Liver (tissue), 9 donors: ENCODE results near the gene MGAT5. TPM values are rescaled to one million over a fixed set of nuclear protein-coding genes. Genes with fewer than 3 reads are reported as not detected.

Experiments used
- DNase-seq: peaks from one replicate; pipeline ENCODE4 v3.0.0-alpha.2; 2017; ENCODE audit warnings: low spot score
- H3K27ac ChIP-seq, 2 donors: one replicate each; pipeline ENCODE4 v1.7.0; 2013; ENCODE audit warnings: inconsistent platforms in 2 of 2, low read length in 2 of 2, control low read depth in 1 of 2, low read depth in 1 of 2, mild to moderate bottlenecking in 1 of 2
- H3K27me3 ChIP-seq, 4 donors: one replicate each; pipeline versions ENCODE4 v1.6.1 to v1.7.0; 2013; ENCODE audit warnings: low read length in 3 of 4, inconsistent platforms in 1 of 4, mild to moderate bottlenecking in 1 of 4, moderate library complexity in 1 of 4; ENCODE audit not compliant: control insufficient read depth in 4 of 4, insufficient read depth in 4 of 4
- H3K36me3 ChIP-seq, 4 donors: one replicate each; pipeline versions ENCODE4 v1.6.1 to v1.7.0; 2013; ENCODE audit warnings: low read length in 3 of 4, mild to moderate bottlenecking in 3 of 4, low read depth in 1 of 4, moderate library complexity in 1 of 4; ENCODE audit not compliant: control insufficient read depth in 4 of 4, insufficient read depth in 3 of 4
- H3K4me1 ChIP-seq, 4 donors: one replicate each; pipeline versions ENCODE4 v1.6.1 to v1.7.0; 2013; ENCODE audit warnings: low read length in 3 of 4, mild to moderate bottlenecking in 3 of 4, moderate library complexity in 1 of 4; ENCODE audit not compliant: control insufficient read depth in 4 of 4, insufficient read depth in 4 of 4
- H3K4me3 ChIP-seq, 3 donors: one replicate each; pipeline versions ENCODE4 v1.6.1 to v1.7.0; 2013; ENCODE audit warnings: low read length in 3 of 3, control low read depth in 1 of 3, low read depth in 1 of 3, mild to moderate bottlenecking in 1 of 3
- H3K9ac ChIP-seq, 2 donors: one replicate each; pipeline ENCODE4 v1.7.0; 2013; ENCODE audit warnings: low read length in 2 of 2, mild to moderate bottlenecking in 2 of 2, moderate library complexity in 2 of 2, control low read depth in 1 of 2, low read depth in 1 of 2
- H3K9me3 ChIP-seq, 4 donors: one replicate each; pipeline versions ENCODE4 v1.6.1 to v1.7.0; 2013; ENCODE audit warnings: low read length in 3 of 4; ENCODE audit not compliant: control insufficient read depth in 4 of 4
- EGR1 ChIP-seq, 2 donors: IDR thresholded peaks; 2 replicates each; pipeline ENCODE4 v1.6.1; 2016 to 2018; ENCODE audit warnings: antibody characterized with exemption in 2 of 2, low read depth in 2 of 2
- FOXA1 ChIP-seq: IDR thresholded peaks from 2 replicates; pipeline ENCODE4 v1.6.1; 2016; ENCODE audit warnings: antibody characterized with exemption
- FOXA2 ChIP-seq: IDR thresholded peaks from 2 replicates; pipeline ENCODE4 v1.6.1; 2016; ENCODE audit warnings: antibody characterized with exemption
- GABPA ChIP-seq, 2 donors: IDR thresholded peaks in 1 of 2; conservative IDR thresholded peaks in 1 of 2; 2 replicates each; pipeline ENCODE4 v1.6.1; 2016; ENCODE audit warnings: antibody characterized with exemption in 2 of 2, mild to moderate bottlenecking in 1 of 2, moderate library complexity in 1 of 2
- HNF4A ChIP-seq, 2 donors: conservative IDR thresholded peaks; 2 replicates each; pipeline ENCODE4 v1.6.1; 2016; ENCODE audit warnings: antibody characterized with exemption in 2 of 2, mild to moderate bottlenecking in 2 of 2
- HNF4G ChIP-seq: IDR thresholded peaks from 2 replicates; pipeline ENCODE4 v1.6.1; 2016; ENCODE audit warnings: antibody characterized with exemption
- JUND ChIP-seq, 2 donors: IDR thresholded peaks; 2 replicates each; pipeline ENCODE4 v1.6.1; 2016; ENCODE audit warnings: antibody characterized with exemption in 2 of 2
- NR2F2 ChIP-seq: IDR thresholded peaks from 2 replicates; pipeline ENCODE4 v1.6.1; 2016; ENCODE audit warnings: antibody characterized with exemption
- RAD21 ChIP-seq, 2 donors: IDR thresholded peaks; 2 replicates each; pipeline ENCODE4 v1.6.1; 2016; ENCODE audit warnings: antibody characterized with exemption in 2 of 2, mild to moderate bottlenecking in 2 of 2
- RXRA ChIP-seq, 2 donors: IDR thresholded peaks; 2 replicates each; pipeline ENCODE4 v1.6.1; 2017 to 2018; ENCODE audit warnings: antibody characterized with exemption in 2 of 2, mild to moderate bottlenecking in 1 of 2
- SP1 ChIP-seq: IDR thresholded peaks from 2 replicates; pipeline ENCODE4 v1.6.1; 2018; ENCODE audit warnings: antibody characterized with exemption, mild to moderate bottlenecking
- TAF1 ChIP-seq: conservative IDR thresholded peaks from 2 replicates; pipeline ENCODE4 v1.6.1; 2016; ENCODE audit warnings: antibody characterized with exemption, mild to moderate bottlenecking
- YY1 ChIP-seq: IDR thresholded peaks from 2 replicates; pipeline ENCODE4 v1.6.1; 2016; ENCODE audit warnings: antibody characterized with exemption, mild to moderate bottlenecking
- WGBS: extraction: QIAGEN DNeasy Blood & Tissue Kit; methylation state at CpG from one replicate; pipeline ENCODE4 v1.1.7; 2013; 5-methylcytosine and 5-hydroxymethylcytosine counted together
- polyA plus RNA-seq, 2 donors: library from polyadenylated mRNA; stranded (reverse) in 1 of 2; unstranded in 1 of 2; fragments of 200-250 nt in 1 of 2; fragments of >200 nt in 1 of 2; fragmentation: Nextera tagmentation in 1 of 2; extraction: Ambion mirVana in 1 of 2; gene quantifications; one replicate each; pipeline versions ENCODE4 v1.2.1 to v1.2.3, GENCODE V29; 2013 to 2015
- total RNA-seq, 2 donors: library from RNA; depleted of rRNA; stranded (reverse); fragments of >200 nt; gene quantifications; one replicate each; pipeline ENCODE4 v1.2.3, GENCODE V29; 2014
- TF ChIP-seq, protein P1 (sequence below): IDR thresholded peaks from 2 replicates; pipeline ENCODE4 v1.6.1; 2016; ENCODE audit warnings: antibody characterized with exemption
- TF ChIP-seq, protein P2 (sequence below): fragments of 150-350 bp; IDR thresholded peaks from 2 replicates; pipeline ENCODE4 v1.5.1; 2017; ENCODE audit warnings: improper control_type of control experiment, low read depth, low read length; ENCODE audit not compliant: missing input control
- TF ChIP-seq, protein P3 (sequence below): IDR thresholded peaks from 2 replicates; pipeline ENCODE4 v1.6.1; 2016; ENCODE audit warnings: antibody characterized with exemption
- TF ChIP-seq, protein P4 (sequence below): IDR thresholded peaks from 2 replicates; pipeline ENCODE4 v1.6.1; 2016; ENCODE audit warnings: antibody characterized with exemption
- TF ChIP-seq, protein P5 (sequence below): IDR thresholded peaks from 2 replicates; pipeline ENCODE4 v1.6.1; 2016; ENCODE audit warnings: antibody characterized with exemption, mild to moderate bottlenecking
- donor health status: healthy.
- donor health status: healthy.
- donor health status: healthy.
- donor health status: healthy.
- donor health status: healthy.

The MGAT5 gene
- total and polyA plus RNA-seq, 4 donors = 1.8 to 12.7 (median 5.6) TPM

DNA sequence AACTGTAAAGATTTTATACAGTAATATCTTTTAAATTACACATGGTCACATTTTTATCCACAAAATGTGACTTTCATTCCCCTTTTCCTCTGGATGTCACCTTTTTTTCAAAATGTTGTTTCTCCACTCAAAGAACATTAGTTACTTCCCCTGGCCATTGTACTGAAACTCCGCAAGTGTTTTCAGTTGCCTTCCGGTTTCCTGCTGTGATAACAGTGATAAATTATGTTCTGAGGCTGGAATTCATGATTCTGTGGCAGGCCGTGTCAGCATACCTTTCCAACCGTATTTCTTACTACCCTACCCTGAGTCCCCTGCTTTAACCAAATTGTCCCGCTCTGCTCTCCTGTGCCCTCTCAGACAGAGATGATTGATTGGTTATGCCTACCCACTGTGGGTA is 53.5 kb downstream of the MGAT5 start:
- no peaks in the 10 kb centered on the region for H3K27me3 ChIP-seq
- H3K4me3 ChIP-seq = no peak overlapping the region
- no peaks in the 10 kb centered on the region for H3K4me1 ChIP-seq
- 74% methylated on average over 5 of the region's 5 CpGs for WGBS
- no peaks in the 10 kb centered on the region for H3K36me3 ChIP-seq
- DNase-seq = no peak
- H3K9ac ChIP-seq = no peak overlapping the region
- no peak overlapping the region for H3K27ac ChIP-seq
- no peaks in the 10 kb centered on the region for H3K9me3 ChIP-seq
- TF ChIP-seq, protein P1, sequence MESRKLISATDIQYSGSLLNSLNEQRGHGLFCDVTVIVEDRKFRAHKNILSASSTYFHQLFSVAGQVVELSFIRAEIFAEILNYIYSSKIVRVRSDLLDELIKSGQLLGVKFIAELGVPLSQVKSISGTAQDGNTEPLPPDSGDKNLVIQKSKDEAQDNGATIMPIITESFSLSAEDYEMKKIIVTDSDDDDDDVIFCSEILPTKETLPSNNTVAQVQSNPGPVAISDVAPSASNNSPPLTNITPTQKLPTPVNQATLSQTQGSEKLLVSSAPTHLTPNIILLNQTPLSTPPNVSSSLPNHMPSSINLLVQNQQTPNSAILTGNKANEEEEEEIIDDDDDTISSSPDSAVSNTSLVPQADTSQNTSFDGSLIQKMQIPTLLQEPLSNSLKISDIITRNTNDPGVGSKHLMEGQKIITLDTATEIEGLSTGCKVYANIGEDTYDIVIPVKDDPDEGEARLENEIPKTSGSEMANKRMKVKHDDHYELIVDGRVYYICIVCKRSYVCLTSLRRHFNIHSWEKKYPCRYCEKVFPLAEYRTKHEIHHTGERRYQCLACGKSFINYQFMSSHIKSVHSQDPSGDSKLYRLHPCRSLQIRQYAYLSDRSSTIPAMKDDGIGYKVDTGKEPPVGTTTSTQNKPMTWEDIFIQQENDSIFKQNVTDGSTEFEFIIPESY = no peak
- no peak for TF ChIP-seq FOXA2
- no peak for TF ChIP-seq SP1
- TF ChIP-seq, protein P2, sequence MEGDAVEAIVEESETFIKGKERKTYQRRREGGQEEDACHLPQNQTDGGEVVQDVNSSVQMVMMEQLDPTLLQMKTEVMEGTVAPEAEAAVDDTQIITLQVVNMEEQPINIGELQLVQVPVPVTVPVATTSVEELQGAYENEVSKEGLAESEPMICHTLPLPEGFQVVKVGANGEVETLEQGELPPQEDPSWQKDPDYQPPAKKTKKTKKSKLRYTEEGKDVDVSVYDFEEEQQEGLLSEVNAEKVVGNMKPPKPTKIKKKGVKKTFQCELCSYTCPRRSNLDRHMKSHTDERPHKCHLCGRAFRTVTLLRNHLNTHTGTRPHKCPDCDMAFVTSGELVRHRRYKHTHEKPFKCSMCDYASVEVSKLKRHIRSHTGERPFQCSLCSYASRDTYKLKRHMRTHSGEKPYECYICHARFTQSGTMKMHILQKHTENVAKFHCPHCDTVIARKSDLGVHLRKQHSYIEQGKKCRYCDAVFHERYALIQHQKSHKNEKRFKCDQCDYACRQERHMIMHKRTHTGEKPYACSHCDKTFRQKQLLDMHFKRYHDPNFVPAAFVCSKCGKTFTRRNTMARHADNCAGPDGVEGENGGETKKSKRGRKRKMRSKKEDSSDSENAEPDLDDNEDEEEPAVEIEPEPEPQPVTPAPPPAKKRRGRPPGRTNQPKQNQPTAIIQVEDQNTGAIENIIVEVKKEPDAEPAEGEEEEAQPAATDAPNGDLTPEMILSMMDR = no peak
- no peak for TF ChIP-seq TAF1
- TF ChIP-seq, protein P3, sequence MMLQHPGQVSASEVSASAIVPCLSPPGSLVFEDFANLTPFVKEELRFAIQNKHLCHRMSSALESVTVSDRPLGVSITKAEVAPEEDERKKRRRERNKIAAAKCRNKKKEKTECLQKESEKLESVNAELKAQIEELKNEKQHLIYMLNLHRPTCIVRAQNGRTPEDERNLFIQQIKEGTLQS = no peak
- no peak for TF ChIP-seq NR2F2
- no peak for TF ChIP-seq YY1
- no peak for TF ChIP-seq EGR1 (IDR thresholded peaks at IDR 0.05; ENCODE audit: low read depth in 2 of 2)
- TF ChIP-seq JUND (IDR thresholded peaks at IDR 0.05) = no peak
- no peak for TF ChIP-seq HNF4A (conservative IDR thresholded peaks at IDR 0.05)
- TF ChIP-seq GABPA (IDR thresholded peaks at IDR 0.05 in 1 of 2, conservative IDR thresholded peaks at IDR 0.05 in 1 of 2) = no peak
- TF ChIP-seq, protein P4, sequence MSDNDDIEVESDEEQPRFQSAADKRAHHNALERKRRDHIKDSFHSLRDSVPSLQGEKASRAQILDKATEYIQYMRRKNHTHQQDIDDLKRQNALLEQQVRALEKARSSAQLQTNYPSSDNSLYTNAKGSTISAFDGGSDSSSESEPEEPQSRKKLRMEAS = no peak
- TF ChIP-seq HNF4G = no peak
- TF ChIP-seq, protein P5, sequence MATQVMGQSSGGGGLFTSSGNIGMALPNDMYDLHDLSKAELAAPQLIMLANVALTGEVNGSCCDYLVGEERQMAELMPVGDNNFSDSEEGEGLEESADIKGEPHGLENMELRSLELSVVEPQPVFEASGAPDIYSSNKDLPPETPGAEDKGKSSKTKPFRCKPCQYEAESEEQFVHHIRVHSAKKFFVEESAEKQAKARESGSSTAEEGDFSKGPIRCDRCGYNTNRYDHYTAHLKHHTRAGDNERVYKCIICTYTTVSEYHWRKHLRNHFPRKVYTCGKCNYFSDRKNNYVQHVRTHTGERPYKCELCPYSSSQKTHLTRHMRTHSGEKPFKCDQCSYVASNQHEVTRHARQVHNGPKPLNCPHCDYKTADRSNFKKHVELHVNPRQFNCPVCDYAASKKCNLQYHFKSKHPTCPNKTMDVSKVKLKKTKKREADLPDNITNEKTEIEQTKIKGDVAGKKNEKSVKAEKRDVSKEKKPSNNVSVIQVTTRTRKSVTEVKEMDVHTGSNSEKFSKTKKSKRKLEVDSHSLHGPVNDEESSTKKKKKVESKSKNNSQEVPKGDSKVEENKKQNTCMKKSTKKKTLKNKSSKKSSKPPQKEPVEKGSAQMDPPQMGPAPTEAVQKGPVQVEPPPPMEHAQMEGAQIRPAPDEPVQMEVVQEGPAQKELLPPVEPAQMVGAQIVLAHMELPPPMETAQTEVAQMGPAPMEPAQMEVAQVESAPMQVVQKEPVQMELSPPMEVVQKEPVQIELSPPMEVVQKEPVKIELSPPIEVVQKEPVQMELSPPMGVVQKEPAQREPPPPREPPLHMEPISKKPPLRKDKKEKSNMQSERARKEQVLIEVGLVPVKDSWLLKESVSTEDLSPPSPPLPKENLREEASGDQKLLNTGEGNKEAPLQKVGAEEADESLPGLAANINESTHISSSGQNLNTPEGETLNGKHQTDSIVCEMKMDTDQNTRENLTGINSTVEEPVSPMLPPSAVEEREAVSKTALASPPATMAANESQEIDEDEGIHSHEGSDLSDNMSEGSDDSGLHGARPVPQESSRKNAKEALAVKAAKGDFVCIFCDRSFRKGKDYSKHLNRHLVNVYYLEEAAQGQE = no peak
- no peak for TF ChIP-seq RAD21 (IDR thresholded peaks at IDR 0.05)
- no peak for TF ChIP-seq FOXA1
- no peak for TF ChIP-seq RXRA (IDR thresholded peaks at IDR 0.05)
